ENCODE data around the gene NASP. TPM values are rescaled to one million over a fixed set of nuclear protein-coding genes. Genes with fewer than 3 reads are reported as not detected.

NASP gene
- total and polyA plus RNA-seq, 2 experiments from 2014 or later: 294 to 1,039 TPM

- no peak for TF ChIP-seq STAT1 (IDR thresholded peaks at IDR 0.05; ENCODE audit: unreplicated experiment)
- TF ChIP-seq ZNF462 (CRISPR knock-in tag; IDR thresholded peaks at IDR 0.05): no peak
- TF ChIP-seq CTCF (conservative IDR thresholded peaks at IDR 0.05; ENCODE audit: low read depth in 2 of 2): no peak
These were observed 2.9 kb downstream of the NASP start (continued) for GRCh38 chr1:45586769-45587168.

- Histone ChIP-seq H4K20me1 (replicated peaks; ENCODE audit: insufficient read depth) (peaks cover 91% of the 10 kb centered on the region), H3K9me2 (ENCODE audit: insufficient read depth) (no peaks in the 10 kb centered on the region), H2AFZ (no peak overlapping the region), H3K4me1 (ENCODE audit: insufficient read depth) (peaks cover 24% of the 10 kb centered on the region), H3K27ac (ENCODE audit: low read depth) (peak overlapping the region; percentile 59; the same call in 1 of the 2 replicates), H3F3A (replicated peaks; ENCODE audit: low read depth) (peaks cover 25% of the 10 kb centered on the region; the same call in 1 of the 2 replicates), H3K4me2 (peak overlapping the region; percentile 32; the same call in 1 of the 2 replicates), H3K4me3 (no peak overlapping the region), H3K79me2 (replicated peaks; ENCODE audit: insufficient read depth) (peaks cover 100% of the 10 kb centered on the region), H3K27me3 (ENCODE audit: insufficient read depth) (no peaks in the 10 kb centered on the region), H3K36me3 (ENCODE audit: insufficient read depth) (peaks cover 62% of the 10 kb centered on the region)
- DNase-seq (ENCODE audit: low spot score): no peak
- Mint-ChIP-seq H3K4me1 (peaks cover 30% of the 10 kb centered on the region), H3K4me3 (no peak overlapping the region), H3K36me3 (ENCODE audit: low read depth) (peaks cover 88% of the 10 kb centered on the region), H3K9me3 (peaks cover under 1% of the 10 kb centered on the region; the same call in 1 of the 3 replicates), H3K27me3 (ENCODE audit: insufficient read depth, low read depth, poor library complexity) (peaks cover 5% of the 10 kb centered on the region), H3K27ac (no peak overlapping the region)
- ATAC-seq: no peak
- TF ChIP-seq EZH2phosphoT487 (IDR thresholded peaks at IDR 0.05; ENCODE audit: unreplicated experiment): no peak
- no peak for TF ChIP-seq EZH2 (IDR thresholded peaks at IDR 0.05; ENCODE audit: low read depth, unreplicated experiment)
- TF ChIP-seq CTCF (conservative IDR thresholded peaks at IDR 0.05; ENCODE audit: low read depth in 2 of 2): no peak
- TF ChIP-seq ZNF331 (CRISPR knock-in tag; IDR thresholded peaks at IDR 0.05; ENCODE audit: low read depth): no peak
- TF ChIP-seq JUNB (IDR thresholded peaks at IDR 0.05; ENCODE audit: unreplicated experiment): no peak
- TF ChIP-seq ZNF114 (CRISPR knock-in tag; IDR thresholded peaks at IDR 0.05): no peak
- no peak for TF ChIP-seq ETS1 (IDR thresholded peaks at IDR 0.05)
- no peak for TF ChIP-seq STAT1 (IDR thresholded peaks at IDR 0.05; ENCODE audit: unreplicated experiment)
- no peak for TF ChIP-seq NANOG (IDR thresholded peaks at IDR 0.05; ENCODE audit: borderline replicate concordance)
- TF ChIP-seq POLR2AphosphoS5 (IDR thresholded peaks at IDR 0.05; ENCODE audit: low read depth): no peak
These were observed 6.0 kb downstream of the NASP start for GRCh38 chr1:45589861-45590260.
